Fibroblast of villous mesenchyme (primary cell): ENCODE measurements around the gene ZNF267. TPM values are rescaled to one million over a fixed set of nuclear protein-coding genes. Genes with fewer than 3 reads are reported as not detected.
"Not testable (repeated sequence)": the region's sequence is repeated elsewhere in the genome, so short reads cannot be mapped to it uniquely, and the experiment has no call there.

Experiments used
- DNase-seq: peaks from one replicate; pipeline ENCODE4 v3.0.0-alpha.2; 2010; ENCODE audit warnings: low read depth
- H3K4me3 ChIP-seq: 2 replicates; pipeline ENCODE4 v1.5.1; 2011; ENCODE audit warnings: low read depth, mild to moderate bottlenecking, low read length
- small RNA-seq: library from RNA; depleted of rRNA; stranded (forward); fragments of <200 nt; gene quantifications from one replicate; pipeline ENCODE3, GENCODE V24; 2012
- total RNA-seq: library from RNA; depleted of rRNA; stranded (reverse); fragments of >200 nt; gene quantifications from 2 replicates; pipeline ENCODE4 v1.2.3, GENCODE V29; 2012
- TF ChIP-seq, protein P1 (sequence below): IDR thresholded peaks from 2 replicates; pipeline ENCODE4 v1.5.1; 2012; ENCODE audit warnings: low read depth, mild to moderate bottlenecking, low read length; ENCODE audit not compliant: insufficient read depth

Gene ZNF267
- total RNA-seq, 1 donor, result 15.1 TPM

DNA sequence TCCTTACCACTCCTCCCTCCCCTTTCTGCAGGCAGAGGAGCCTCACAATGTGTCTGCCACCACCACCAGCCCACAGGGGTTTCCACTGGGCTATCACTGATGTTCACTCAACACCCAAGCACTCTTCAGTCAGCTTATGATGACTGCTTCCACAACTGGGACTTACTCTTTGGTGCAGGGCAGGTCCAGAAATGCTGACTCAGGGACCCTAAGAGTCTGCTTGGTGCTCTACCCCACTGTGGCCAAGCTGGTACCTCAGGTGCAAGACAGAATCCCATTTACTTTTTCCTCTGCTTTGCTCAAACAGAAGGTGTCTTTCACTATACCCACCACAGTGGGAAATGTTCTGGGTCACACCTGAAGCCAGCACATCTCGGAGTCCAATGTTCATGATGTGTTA, 40.1 kb downstream of the ZNF267 start:
- DNase-seq, result no peak
- TF ChIP-seq, protein P1, sequence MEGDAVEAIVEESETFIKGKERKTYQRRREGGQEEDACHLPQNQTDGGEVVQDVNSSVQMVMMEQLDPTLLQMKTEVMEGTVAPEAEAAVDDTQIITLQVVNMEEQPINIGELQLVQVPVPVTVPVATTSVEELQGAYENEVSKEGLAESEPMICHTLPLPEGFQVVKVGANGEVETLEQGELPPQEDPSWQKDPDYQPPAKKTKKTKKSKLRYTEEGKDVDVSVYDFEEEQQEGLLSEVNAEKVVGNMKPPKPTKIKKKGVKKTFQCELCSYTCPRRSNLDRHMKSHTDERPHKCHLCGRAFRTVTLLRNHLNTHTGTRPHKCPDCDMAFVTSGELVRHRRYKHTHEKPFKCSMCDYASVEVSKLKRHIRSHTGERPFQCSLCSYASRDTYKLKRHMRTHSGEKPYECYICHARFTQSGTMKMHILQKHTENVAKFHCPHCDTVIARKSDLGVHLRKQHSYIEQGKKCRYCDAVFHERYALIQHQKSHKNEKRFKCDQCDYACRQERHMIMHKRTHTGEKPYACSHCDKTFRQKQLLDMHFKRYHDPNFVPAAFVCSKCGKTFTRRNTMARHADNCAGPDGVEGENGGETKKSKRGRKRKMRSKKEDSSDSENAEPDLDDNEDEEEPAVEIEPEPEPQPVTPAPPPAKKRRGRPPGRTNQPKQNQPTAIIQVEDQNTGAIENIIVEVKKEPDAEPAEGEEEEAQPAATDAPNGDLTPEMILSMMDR, result no peak
- H3K4me3 ChIP-seq, result no peak overlapping the region

DNA sequence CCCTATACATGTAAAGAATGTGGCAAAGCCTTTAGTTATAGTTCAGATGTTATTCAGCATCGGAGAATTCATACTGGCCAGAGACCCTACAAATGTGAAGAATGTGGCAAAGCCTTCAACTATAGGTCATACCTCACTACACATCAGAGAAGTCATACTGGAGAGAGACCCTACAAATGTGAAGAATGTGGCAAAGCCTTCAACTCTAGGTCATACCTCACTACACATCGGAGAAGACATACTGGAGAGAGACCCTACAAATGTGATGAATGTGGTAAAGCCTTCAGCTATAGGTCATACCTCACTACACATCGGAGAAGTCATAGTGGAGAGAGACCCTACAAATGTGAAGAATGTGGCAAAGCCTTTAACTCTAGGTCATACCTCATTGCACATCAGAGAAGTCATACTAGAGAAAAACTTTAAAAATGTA, 42.5 kb downstream of the ZNF267 start:
- H3K4me3 ChIP-seq, result no peak overlapping the region
- DNase-seq, result no peak
- TF ChIP-seq, protein P1, result no peak

DNA sequence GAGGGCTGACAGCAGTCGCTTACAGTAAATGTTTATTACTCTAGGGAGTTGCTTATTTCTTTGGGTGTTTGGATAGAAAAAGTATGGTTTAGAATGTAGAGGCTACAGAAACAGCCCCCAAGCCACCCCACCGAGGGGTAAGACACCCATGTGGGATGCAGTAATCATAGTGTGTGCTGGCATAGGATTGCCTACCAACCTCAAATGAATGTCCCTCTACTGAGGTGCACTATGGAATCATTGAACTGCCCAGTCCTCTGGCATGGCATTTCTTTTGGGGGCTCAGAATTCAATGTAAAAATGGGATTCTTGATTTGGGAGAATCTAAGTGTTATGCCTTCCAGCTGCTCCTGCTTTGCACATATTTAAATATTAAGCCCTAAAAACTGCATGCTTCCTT, 46.8 kb downstream of the ZNF267 start:
- DNase-seq, result no peak
- no peak overlapping the region for H3K4me3 ChIP-seq
- TF ChIP-seq, protein P1, result no peak

DNA sequence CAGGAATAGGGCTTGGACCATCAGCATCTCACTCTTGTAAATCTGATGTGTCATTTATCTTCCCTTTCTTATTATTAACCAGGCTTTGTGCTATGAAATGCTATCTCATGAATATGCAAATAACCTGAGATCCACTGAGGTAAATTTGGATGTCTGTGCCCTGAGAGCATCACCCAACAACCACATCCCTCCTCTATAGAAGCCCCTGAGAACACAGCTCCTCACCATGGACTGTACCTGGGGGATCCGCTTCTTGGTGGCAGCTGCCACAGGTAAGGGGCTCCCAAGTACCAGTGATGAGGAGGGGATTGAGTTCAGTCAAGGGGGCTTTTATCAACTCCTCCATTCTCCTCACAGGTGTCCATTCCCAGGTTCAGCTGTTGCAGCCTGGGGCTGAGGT, 78.2 kb downstream of the ZNF267 start:
- H3K4me3 ChIP-seq, DNase-seq: not testable (repeated sequence)

DNA sequence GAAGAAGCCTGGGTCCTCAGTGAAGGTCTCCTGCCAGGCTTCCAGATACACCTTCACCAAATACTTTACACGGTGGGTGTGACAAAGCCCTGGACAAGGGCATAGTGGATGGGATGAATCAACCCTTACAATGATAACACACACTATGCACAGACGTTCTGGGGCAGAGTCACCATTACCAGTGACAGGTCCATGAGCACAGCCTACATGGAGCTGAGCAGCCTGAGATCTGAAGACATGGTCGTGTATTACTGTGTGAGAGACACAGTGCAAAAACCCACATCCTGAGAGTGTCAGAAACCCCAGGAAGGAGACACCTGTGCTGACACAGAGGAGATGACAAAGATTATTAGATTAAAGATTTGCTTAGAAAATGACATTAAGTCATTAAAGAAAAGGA, 78.6 kb downstream of the ZNF267 start:
- DNase-seq, H3K4me3 ChIP-seq: not testable (repeated sequence)

DNA sequence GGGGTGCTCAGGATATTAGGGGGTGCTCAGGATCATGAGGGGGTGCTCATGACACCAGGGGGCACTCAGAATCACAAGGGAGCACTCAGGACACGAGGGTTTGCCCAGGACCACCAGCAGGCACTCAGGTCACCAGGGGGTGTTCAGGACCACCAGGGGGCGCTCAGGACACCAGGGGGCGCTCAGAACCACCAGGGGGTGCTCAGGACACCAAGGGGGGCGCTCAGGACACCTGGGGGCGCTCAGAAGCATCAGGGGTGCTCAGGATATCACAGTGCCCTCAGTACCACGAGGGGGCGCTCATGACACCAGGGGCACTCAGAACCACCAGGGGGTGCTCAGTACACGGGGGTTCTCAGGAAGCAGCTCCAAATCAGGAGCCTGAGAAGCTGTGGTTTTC, 82.6 kb downstream of the ZNF267 start:
- not testable (repeated sequence) for DNase-seq, H3K4me3 ChIP-seq

DNA sequence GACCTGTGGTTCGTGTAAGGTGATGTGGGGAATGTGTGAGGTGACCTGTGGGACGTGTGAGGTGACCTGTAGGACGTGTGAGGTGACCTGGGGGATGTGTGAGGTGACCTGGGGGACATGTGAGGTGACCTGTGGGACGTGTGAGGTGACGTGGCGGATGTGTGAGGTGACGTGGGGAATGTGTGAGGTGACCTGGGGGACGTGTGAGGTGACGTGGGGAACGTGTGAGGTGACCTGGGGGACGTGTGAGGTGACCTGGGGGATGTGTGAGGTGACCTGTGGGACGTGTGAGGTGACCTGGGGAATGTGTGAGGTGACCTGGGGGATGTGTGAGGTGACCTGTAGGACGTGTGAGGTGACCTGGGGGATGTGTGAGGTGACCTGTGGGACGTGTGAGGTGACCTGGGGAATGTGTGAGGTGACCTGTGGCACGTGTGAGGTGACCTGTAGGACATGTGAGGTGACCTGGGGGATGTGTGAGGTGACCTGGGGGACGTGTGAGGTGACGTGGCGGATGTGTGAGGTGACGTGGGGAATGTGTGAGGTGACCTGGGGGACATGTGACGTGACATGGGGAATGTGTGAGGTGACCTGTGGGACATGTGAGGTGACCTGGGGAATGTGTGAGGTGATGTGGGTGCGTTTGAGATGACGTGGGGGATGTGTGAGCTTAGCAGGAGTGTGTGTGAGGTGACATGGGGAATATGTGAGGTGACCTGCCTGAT, 86.7 kb downstream of the ZNF267 start:
- not testable (repeated sequence) for H3K4me3 ChIP-seq, DNase-seq

Small RNAs within 50 kb of the gene (small RNA-seq; reads per million reads assigned to genes)
- gene AC034105.2 (not detected), gene AC034105.4 (not detected)
